Skeletal muscle satellite cell (primary cell): ENCODE measurements around the gene NR1H3.

Experiments
- H3K27me3 ChIP-seq: 2 replicates; pipeline ENCODE4 v1.7.0; 2013; ENCODE audit warnings: low read length; ENCODE audit not compliant: control insufficient read depth, insufficient read depth
- H3K36me3 ChIP-seq: 2 replicates; pipeline ENCODE4 v1.7.0; 2013; ENCODE audit warnings: mild to moderate bottlenecking, control low read depth, low read length; ENCODE audit not compliant: insufficient read depth
- H3K4me1 ChIP-seq: 2 replicates; pipeline ENCODE4 v1.7.0; 2013; ENCODE audit warnings: low read length; ENCODE audit not compliant: control insufficient read depth, insufficient read depth
- H3K4me2 ChIP-seq: 2 replicates; pipeline ENCODE4 v1.7.0; 2013; ENCODE audit warnings: mild to moderate bottlenecking, low read length
- H3K4me3 ChIP-seq: 2 replicates; pipeline ENCODE4 v1.7.0; 2013; ENCODE audit warnings: low read length
- H3K9ac ChIP-seq: 2 replicates; pipeline ENCODE4 v1.7.0; 2013; ENCODE audit warnings: mild to moderate bottlenecking, low read depth, low read length, moderate library complexity
- H3K9me3 ChIP-seq: replicated peaks from 2 replicates; pipeline ENCODE4 v1.7.0; 2013; ENCODE audit warnings: mild to moderate bottlenecking, control low read depth, low read length

Gene NR1H3

DNA sequence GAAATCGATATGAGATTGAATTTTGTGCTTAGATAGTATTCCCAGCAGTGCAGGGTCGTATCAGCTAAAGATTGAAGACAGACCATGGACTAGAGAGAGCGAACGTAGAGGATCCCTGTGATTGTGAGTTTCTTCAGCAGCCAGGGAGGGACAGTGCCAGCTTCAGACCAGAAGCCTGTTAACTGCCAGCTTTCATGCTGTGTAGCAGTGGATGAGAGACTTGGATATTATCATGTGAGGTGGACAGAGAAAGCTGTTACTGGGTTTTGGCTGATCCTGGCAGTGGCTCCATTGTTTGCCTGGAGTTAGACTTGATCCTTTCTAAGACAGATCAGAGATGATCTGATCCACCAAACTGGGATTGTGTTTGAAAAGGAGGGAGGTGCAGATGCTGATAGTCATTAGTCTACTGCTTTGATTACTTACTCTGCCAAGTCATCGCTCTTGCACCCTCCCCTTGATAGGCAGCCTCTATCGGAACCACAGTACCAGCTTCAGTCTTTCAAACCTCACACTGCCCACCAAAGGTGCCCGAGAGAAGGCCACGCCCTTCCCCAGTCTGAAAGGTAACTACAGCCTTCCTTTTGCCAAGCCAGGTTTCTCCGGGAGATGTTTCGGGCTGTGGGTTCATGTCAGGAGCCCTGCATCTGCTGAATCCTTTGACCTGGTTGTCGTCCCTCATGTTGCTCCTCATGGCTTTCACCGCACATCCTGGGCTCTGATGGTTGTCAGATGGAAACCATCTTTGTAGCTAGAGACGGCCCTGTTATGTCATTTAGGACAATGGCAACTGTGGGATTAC lies 28.4 kb downstream of the NR1H3 start:
- no peak overlapping the region for H3K4me3 ChIP-seq
- H3K36me3 ChIP-seq: peaks cover 76% of the 10 kb centered on the region
- H3K9ac ChIP-seq: no peak overlapping the region
- no peaks in the 10 kb centered on the region for H3K4me1 ChIP-seq
- no peaks in the 10 kb centered on the region for H3K27me3 ChIP-seq
- H3K4me2 ChIP-seq: no peak overlapping the region
- H3K9me3 ChIP-seq: no peaks in the 10 kb centered on the region

DNA sequence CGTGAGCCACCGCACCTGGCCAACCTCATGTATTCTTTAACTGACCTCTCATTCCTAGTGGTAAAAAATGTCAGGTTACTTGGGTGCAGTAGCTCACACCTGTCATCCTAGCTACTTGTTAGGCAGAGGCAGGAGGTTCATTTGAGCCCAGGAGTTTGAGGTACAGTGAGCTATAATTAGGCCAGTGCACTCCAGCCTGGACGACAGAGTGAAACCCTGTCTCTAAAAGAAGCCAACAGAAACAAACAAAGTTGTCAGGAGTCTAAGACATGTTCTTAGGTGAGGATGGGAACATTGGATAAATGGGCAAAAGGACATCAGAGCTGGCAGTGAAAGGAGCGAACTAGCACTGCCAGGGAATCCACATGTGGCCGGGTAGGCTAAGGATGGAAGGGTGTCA lies 30.3 kb downstream of the NR1H3 start:
- no peaks in the 10 kb centered on the region for H3K9me3 ChIP-seq
- H3K9ac ChIP-seq: no peak overlapping the region
- H3K4me1 ChIP-seq: no peaks in the 10 kb centered on the region
- no peak overlapping the region for H3K4me3 ChIP-seq
- H3K36me3 ChIP-seq: peaks cover 82% of the 10 kb centered on the region
- no peaks in the 10 kb centered on the region for H3K27me3 ChIP-seq
- H3K4me2 ChIP-seq: no peak overlapping the region

DNA sequence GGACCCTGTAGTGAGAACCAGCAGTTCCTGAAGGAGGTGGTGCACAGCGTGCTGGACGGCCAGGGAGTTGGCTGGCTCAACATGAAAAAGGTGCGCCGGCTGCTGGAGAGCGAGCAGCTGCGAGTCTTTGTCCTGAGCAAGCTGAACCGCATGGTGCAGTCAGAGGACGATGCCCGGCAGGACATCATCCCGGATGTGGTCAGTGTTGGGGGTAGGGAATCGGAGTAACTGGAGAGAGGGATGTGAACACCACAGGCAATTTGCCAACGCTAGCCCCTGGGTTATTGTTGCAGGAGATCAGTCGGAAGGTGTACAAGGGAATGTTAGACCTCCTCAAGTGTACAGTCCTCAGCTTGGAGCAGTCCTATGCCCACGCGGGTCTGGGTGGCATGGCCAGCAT lies 32.1 kb downstream of the NR1H3 start:
- H3K9ac ChIP-seq: no peak overlapping the region
- no peaks in the 10 kb centered on the region for H3K9me3 ChIP-seq
- no peaks in the 10 kb centered on the region for H3K27me3 ChIP-seq
- no peak overlapping the region for H3K4me3 ChIP-seq
- no peak overlapping the region for H3K4me2 ChIP-seq
- no peaks in the 10 kb centered on the region for H3K4me1 ChIP-seq
- H3K36me3 ChIP-seq: peaks cover 80% of the 10 kb centered on the region

DNA sequence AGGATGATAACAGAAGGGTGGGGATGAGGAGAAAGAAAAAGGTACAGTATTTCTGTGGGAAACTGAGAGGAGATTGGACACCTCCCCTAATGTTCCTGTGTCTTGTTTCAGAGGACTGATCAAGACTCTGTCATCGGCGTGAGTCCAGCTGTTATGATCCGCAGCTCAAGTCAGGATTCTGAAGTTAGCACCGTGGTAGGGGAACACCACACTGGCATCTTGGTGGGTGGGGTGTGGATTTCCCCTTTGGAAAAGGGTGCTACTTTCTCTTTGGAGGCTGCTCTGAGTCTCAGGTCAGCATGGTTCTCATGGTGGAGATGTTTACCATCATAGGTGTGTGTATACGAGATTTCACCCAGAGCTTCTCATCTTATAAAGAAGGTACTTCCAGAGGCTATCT lies 37.6 kb downstream of the NR1H3 start:
- H3K9ac ChIP-seq: no peak overlapping the region
- H3K36me3 ChIP-seq: peaks cover 70% of the 10 kb centered on the region
- no peak overlapping the region for H3K4me2 ChIP-seq
- no peaks in the 10 kb centered on the region for H3K9me3 ChIP-seq
- H3K4me1 ChIP-seq: no peaks in the 10 kb centered on the region
- no peak overlapping the region for H3K4me3 ChIP-seq
- no peaks in the 10 kb centered on the region for H3K27me3 ChIP-seq

DNA sequence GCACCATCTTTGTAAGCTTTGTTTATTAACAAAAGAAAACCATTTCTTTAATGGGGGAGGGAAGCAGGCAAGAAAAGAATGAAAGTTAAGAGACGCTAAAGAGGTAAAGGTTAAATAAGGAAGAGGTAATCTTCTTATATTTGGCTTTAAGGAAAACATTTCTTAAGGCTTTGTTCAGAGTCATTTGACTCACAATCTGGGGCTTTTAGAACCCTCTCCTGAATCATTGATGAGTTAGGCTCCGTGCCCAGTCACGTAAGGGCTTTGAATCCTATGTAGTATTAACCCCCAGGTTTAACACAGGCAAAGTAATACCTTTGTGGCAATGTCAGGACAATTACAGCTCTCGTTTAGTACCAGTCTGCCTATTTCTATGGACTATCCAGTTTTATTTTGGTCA lies 38.2 kb downstream of the NR1H3 start:
- Histone ChIP-seq H3K36me3 (peaks cover 64% of the 10 kb centered on the region), H3K4me2 (no peak overlapping the region), H3K27me3 (no peaks in the 10 kb centered on the region), H3K4me1 (no peaks in the 10 kb centered on the region), H3K9me3 (no peaks in the 10 kb centered on the region), H3K9ac (no peak overlapping the region), H3K4me3 (no peak overlapping the region)

DNA sequence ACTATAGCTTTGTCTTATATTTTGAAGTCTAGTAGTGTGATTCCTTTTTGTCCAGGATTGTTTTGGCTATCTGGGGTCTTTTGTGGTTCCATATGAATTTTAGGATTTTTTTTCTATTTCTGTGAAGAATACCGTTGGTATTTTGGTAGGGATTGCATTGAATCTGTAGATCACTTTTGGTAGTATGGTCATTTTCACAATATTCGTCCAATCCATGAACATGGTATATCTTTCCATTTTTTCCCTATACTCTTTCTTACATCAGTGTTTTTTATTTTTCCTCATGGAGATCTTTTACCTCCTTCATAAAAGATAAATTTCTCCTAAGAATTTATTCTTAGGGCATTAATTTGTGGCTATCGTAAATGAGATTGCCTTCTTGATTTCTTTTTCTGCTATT lies 41.3 kb downstream of the NR1H3 start:
- H3K36me3 ChIP-seq: peaks cover 50% of the 10 kb centered on the region
- no peak overlapping the region for H3K9ac ChIP-seq
- H3K4me1 ChIP-seq: no peaks in the 10 kb centered on the region
- H3K27me3 ChIP-seq: no peaks in the 10 kb centered on the region
- H3K9me3 ChIP-seq: no peaks in the 10 kb centered on the region
- H3K4me2 ChIP-seq: no peak overlapping the region
- no peak overlapping the region for H3K4me3 ChIP-seq

DNA sequence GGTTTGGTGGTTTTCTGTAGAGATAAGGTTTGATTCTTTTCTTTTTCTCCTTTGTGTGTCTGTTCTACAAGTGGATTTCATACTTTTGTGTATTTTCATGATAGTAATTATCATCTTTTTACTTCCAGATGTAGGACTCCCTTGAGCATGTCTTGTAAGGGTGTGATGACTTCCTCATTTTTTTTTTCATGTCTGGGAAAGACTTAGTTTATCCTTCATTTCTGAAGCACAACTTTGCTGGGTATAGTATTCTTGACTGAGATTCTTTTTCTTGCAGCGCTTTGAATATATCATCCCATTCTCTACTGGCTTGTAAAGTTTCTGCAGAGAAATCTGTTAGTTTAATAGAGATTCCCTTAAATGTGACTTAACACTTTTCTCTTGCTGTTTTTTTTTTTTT lies 45.1 kb downstream of the NR1H3 start:
- Histone ChIP-seq H3K4me3 (no peak overlapping the region), H3K9ac (no peak overlapping the region), H3K4me2 (no peak overlapping the region), H3K27me3 (no peaks in the 10 kb centered on the region), H3K9me3 (no peaks in the 10 kb centered on the region), H3K36me3 (peaks cover 45% of the 10 kb centered on the region), H3K4me1 (no peaks in the 10 kb centered on the region)

DNA sequence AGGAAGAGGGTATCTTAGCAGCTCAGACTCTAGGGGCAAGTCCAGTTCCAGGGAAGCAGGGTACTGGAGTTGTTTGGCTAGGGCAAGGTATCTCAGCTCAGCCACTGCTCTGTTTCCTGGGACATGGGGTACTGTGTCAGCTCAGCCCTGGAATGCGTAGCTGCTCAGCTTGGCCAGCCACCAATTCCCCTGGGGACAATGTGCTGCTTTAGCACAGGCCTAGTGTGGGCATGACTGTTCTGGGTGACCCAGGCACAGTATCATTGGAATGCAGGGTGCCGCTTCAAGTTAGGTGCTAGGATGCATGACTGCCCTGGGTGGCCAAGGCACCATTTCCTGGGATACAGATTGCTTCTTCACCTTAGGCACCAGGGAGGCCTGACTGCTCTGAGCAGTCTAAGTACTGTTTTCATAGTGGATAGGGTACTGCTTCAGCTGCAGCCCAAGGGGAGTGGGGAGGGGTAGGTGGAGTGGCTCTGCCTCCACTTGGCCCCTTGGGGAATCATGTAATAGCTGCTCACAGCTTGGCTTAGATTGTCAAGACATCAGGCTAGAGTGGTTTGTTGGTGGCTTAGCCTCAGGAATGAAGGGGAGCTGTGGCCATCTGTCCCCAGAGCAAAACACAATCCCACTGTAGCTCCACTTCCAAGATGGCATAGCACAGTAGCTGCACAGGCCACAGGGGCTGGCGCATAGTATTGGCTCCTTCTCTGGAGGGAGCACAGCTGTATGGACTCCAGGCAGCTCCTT lies 48.1 kb downstream of the NR1H3 start:
- H3K4me3 ChIP-seq: no peak overlapping the region
- no peaks in the 10 kb centered on the region for H3K9me3 ChIP-seq
- H3K4me1 ChIP-seq: no peaks in the 10 kb centered on the region
- H3K27me3 ChIP-seq: no peaks in the 10 kb centered on the region
- H3K36me3 ChIP-seq: peaks cover 49% of the 10 kb centered on the region
- no peak overlapping the region for H3K9ac ChIP-seq
- no peak overlapping the region for H3K4me2 ChIP-seq

DNA sequence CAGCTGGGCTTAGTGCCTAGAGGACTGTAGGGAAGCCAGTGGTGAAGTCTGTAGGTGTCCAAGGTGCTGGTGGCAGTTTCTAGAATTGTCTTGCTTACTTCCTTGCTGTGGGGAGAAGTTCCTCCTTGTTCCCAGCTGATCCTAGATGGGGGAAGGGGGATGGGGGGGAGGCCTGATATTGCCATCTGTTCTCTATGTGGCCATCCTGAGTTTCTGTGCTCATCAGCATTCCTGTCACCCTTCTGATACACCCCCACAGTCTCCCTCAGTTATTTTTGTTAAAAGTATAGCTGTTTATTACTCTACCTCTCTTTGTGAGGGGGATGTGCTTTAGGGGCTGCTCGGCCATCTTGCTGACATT lies 48.7 kb downstream of the NR1H3 start:
- no peak overlapping the region for H3K4me2 ChIP-seq
- H3K27me3 ChIP-seq: no peaks in the 10 kb centered on the region
- no peaks in the 10 kb centered on the region for H3K4me1 ChIP-seq
- peaks cover 52% of the 10 kb centered on the region for H3K36me3 ChIP-seq
- no peaks in the 10 kb centered on the region for H3K9me3 ChIP-seq
- H3K4me3 ChIP-seq: no peak overlapping the region
- no peak overlapping the region for H3K9ac ChIP-seq

DNA sequence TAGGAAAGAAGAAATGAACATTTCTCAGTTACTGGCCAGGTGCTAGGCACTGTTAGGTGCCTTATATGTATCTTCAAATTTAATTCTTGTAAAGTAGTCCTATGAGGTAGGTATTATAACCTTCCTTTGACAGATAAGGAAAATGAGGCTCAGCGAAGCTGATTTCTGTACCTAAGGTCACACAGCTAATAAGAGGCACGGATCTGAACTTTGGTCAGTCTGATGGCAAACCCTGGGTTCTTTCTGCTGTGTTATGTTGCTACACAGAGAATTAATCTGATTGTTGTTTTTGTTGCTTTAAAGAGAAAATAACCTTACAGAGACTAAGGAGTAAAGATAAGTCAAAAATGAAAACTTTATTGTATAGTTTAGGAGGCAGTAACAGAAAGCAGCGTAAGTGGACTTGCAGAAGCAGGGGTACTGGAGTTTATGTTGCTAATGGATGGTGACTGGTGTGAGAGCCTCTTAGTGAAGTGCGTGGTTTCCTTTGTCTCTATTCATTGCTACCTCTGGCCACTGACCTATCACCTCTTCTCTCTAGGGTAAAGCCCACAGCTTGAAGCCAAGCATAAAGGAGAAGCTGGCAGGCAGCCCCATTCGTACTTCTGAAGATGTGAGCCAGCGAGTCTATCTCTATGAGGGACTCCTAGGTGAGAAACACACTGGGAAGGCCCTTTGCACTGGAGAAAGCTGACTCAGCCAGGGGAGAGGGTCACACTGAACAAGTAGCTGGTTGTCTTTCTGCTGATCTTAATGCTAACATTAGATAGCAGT lies 50.4 kb downstream of the NR1H3 start:
- no peaks in the 10 kb centered on the region for H3K9me3 ChIP-seq
- no peak overlapping the region for H3K4me2 ChIP-seq
- H3K4me1 ChIP-seq: no peaks in the 10 kb centered on the region
- no peak overlapping the region for H3K9ac ChIP-seq
- H3K27me3 ChIP-seq: no peaks in the 10 kb centered on the region
- peaks cover 49% of the 10 kb centered on the region for H3K36me3 ChIP-seq
- no peak overlapping the region for H3K4me3 ChIP-seq

DNA sequence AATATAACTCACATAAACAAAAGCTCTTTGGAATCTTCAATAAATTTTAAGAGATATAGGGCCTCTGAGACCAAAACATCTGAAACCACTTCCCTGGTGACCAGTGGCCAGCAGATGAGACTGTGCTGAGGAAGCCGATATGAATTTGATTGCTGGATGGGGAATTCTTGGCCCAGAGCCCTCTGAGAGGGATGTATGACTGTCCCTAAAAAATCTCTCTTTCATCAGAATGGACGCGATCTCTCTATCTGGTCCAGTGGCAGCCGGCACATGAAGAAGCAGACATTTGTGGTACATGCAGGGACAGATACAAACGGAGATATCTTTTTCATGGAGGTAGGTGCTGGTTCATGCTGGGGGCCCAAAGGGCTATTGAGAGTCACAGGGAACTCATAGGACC lies 57.2 kb downstream of the NR1H3 start:
- H3K27me3 ChIP-seq: no peaks in the 10 kb centered on the region
- H3K4me3 ChIP-seq: no peak overlapping the region
- H3K9me3 ChIP-seq: no peaks in the 10 kb centered on the region
- no peaks in the 10 kb centered on the region for H3K4me1 ChIP-seq
- H3K4me2 ChIP-seq: no peak overlapping the region
- peaks cover 50% of the 10 kb centered on the region for H3K36me3 ChIP-seq
- no peak overlapping the region for H3K9ac ChIP-seq
